Keratinocyte (primary cell): ENCODE measurements around the gene NPNT.

ENCODE experiments used
- EZH2 ChIP-seq: IDR thresholded peaks from one replicate; pipeline ENCODE4 v1.6.1; 2012; ENCODE audit warnings: inconsistent platforms, mild to moderate bottlenecking, low read length, moderate library complexity
- TF ChIP-seq, protein P1 (sequence below), 3 experiments: IDR thresholded peaks in 1 of 3; conservative IDR thresholded peaks in 1 of 3; optimal IDR thresholded peaks in 1 of 3; 2 replicates in 2 of 3; 3 replicates in 1 of 3; pipeline versions ENCODE3 to v1.5.1; 2011; ENCODE audit warnings: low read length in 3 of 3, mild to moderate bottlenecking in 3 of 3, moderate library complexity in 2 of 3, control low read depth in 1 of 3, inconsistent platforms in 1 of 3; ENCODE audit not compliant: insufficient read depth in 2 of 3; ENCODE audit errors: extremely low read depth in 1 of 3

DNA sequence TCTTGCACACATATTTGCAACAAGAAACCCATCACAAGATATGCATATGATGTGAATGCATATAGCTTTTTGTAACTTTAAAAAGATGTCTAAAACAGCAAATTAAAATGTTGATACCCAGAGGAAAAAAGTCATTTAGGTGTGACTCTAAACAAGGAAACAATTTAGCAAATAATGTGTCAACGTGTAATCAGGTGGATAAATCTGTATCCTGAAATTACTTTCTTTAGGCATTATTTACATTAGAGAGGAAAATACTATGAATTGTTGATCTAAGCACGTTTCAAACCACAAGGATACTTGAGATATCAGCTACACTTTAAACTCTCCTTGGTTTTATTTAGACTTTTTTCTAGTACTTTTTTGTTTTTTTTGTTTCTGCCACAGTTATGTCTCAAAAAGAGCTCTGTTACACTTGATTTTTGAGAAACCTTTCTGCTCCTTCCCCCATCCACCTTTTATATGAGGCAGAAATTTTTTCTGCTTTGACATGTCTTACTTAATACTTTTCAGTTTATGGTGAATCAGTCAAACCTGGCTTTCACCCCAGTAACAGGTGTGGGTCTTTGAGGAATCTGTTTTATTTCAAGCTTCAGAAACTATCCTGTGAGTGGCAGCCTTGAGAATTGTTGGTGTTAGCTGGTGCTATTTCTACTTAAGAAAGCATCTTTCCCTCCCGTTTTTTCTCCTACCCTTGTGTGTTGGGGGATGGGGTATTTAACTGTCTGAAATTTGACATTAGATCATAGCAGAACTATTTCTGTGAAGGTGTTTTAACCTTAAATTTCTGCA, 1.9 kb downstream of the NPNT start:
- TF ChIP-seq, protein P1, sequence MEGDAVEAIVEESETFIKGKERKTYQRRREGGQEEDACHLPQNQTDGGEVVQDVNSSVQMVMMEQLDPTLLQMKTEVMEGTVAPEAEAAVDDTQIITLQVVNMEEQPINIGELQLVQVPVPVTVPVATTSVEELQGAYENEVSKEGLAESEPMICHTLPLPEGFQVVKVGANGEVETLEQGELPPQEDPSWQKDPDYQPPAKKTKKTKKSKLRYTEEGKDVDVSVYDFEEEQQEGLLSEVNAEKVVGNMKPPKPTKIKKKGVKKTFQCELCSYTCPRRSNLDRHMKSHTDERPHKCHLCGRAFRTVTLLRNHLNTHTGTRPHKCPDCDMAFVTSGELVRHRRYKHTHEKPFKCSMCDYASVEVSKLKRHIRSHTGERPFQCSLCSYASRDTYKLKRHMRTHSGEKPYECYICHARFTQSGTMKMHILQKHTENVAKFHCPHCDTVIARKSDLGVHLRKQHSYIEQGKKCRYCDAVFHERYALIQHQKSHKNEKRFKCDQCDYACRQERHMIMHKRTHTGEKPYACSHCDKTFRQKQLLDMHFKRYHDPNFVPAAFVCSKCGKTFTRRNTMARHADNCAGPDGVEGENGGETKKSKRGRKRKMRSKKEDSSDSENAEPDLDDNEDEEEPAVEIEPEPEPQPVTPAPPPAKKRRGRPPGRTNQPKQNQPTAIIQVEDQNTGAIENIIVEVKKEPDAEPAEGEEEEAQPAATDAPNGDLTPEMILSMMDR (optimal IDR thresholded peaks at IDR 0.05 in 1 of 3, IDR thresholded peaks at IDR 0.05 in 1 of 3, conservative IDR thresholded peaks at IDR 0.05 in 1 of 3; ENCODE audit: extremely low read depth in 1 of 3, insufficient read depth in 2 of 3, low read length in 3 of 3): no peak
- no peak for TF ChIP-seq EZH2
